ENCODE data around the gene NEK2.

- no peak for TF ChIP-seq CTCF (IDR thresholded peaks at IDR 0.05; ENCODE audit: insufficient read depth, low read length, poor library complexity, severe bottlenecking)
- no peak for TF ChIP-seq EZH2phosphoT487 (conservative IDR thresholded peaks at IDR 0.05; ENCODE audit: low read length)
These were observed 14.7 kb downstream of the NEK2 start for GRCh38 chr1:211660718-211661222.

Data from SU-DHL-6 (cell line).